Sigmoid colon (tissue), 7 donors: ENCODE data around the gene NPHP1. TPM values are rescaled to one million over a fixed set of nuclear protein-coding genes. Genes with fewer than 3 reads are reported as not detected.

Experiments used
- DNase-seq: peaks from one replicate; pipeline ENCODE4 v3.0.0-alpha.2; 2019
- H3K27ac ChIP-seq, 4 donors: fragments of 200-600 bp; sonication (generic); one replicate each; pipeline ENCODE4 v1.5.1; 2016 to 2019; ENCODE audit warnings: mild to moderate bottlenecking in 1 of 4
- H3K27me3 ChIP-seq, 3 donors: fragments of 200-600 bp; sonication (generic); one replicate each; pipeline ENCODE4 v1.5.1; 2019; ENCODE audit warnings: mild to moderate bottlenecking in 1 of 3
- H3K36me3 ChIP-seq, 4 donors: fragments of 200-600 bp; sonication (generic); one replicate each; pipeline ENCODE4 v1.5.1; 2016 to 2019
- H3K4me1 ChIP-seq, 4 donors: fragments of 200-600 bp; sonication (generic); one replicate each; pipeline ENCODE4 v1.5.1; 2017 to 2019
- H3K4me3 ChIP-seq, 4 donors: fragments of 200-600 bp; sonication (generic); one replicate each; pipeline ENCODE4 v1.5.1; 2017 to 2019; ENCODE audit warnings: mild to moderate bottlenecking in 2 of 4, moderate library complexity in 1 of 4
- H3K9me3 ChIP-seq, 4 donors: fragments of 200-600 bp in 3 of 4; sonication (generic) in 3 of 4; one replicate each; pipeline versions ENCODE4 v1.5.1 to v1.6.1; 2013 to 2019
- CTCF ChIP-seq, 4 experiments: fragments of 450-650 bp in 3 of 4; fragments of 200-600 bp in 1 of 4; IDR thresholded peaks; one replicate each; pipeline ENCODE4 v1.5.1; 2016 to 2019; ENCODE audit warnings: antibody characterized with exemption in 4 of 4, mild to moderate bottlenecking in 3 of 4, moderate library complexity in 2 of 4
- EP300 ChIP-seq, 4 donors: sonication (generic); formaldehyde crosslinking; IDR thresholded peaks; one replicate each; pipeline ENCODE4 v1.6.1; 2017; ENCODE audit warnings: antibody characterized with exemption in 4 of 4
- POLR2A ChIP-seq, 2 donors: fragments of 450-650 bp; IDR thresholded peaks; one replicate each; pipeline ENCODE4 v1.6.1; 2016; ENCODE audit warnings: antibody characterized with exemption in 2 of 2, mild to moderate bottlenecking in 2 of 2, moderate library complexity in 2 of 2
- POLR2AphosphoS5 ChIP-seq, 4 donors: sonication (generic); formaldehyde crosslinking; IDR thresholded peaks; one replicate each; pipeline ENCODE4 v1.6.1; 2017; ENCODE audit warnings: antibody characterized with exemption in 4 of 4
- WGBS, 2 donors: extraction: QIAGEN DNeasy Blood & Tissue Kit; methylation state at CpG; one replicate each; pipeline ENCODE4 v1.1.7; 2013; 5-methylcytosine and 5-hydroxymethylcytosine counted together
- intact Hi-C: fragments of 100-400 bp; cut with DNase I; formaldehyde crosslinking; loops from one replicate; pipeline ENCODE4 v1.15.1; 2023
- polyA plus RNA-seq, 3 donors: library from polyadenylated mRNA; stranded (reverse); fragments of 200-250 nt; gene quantifications; one replicate each; pipeline ENCODE4 v1.2.3, GENCODE V29; 2013
- total RNA-seq, 4 donors: library from RNA; depleted of rRNA; stranded (reverse); fragments of >200 nt; gene quantifications; one replicate each; pipeline ENCODE4 v1.1.0, GENCODE V29; 2016
- donor health status: healthy with polysubstance abuse.
- donor health status: Bipolar disorder and iron deficiency.
- donor health status: healthy.

Gene NPHP1
- total and polyA plus RNA-seq, 7 donors = 0.60 to 12.5 (median 6.1) TPM

- Histone ChIP-seq H3K27ac (no peak overlapping the region), H3K4me1 (no peaks in the 10 kb centered on the region), H3K27me3 (peaks cover 0 to 12% (median 0%) of the 10 kb centered on the region in 3 donors), H3K9me3 (no peaks in the 10 kb centered on the region), H3K4me3 (no peak overlapping the region), H3K36me3 (peaks cover 0 to 10% (median 2%) of the 10 kb centered on the region in 4 donors)
- intact Hi-C loops = no loop called here
- no peak for DNase-seq
- WGBS, 2 donors = 88 to 89% methylated on average over 6 of the region's 6 CpGs
- TF ChIP-seq CTCF (IDR thresholded peaks at IDR 0.05) (no peak), POLR2AphosphoS5 (IDR thresholded peaks at IDR 0.05) (no peak), EP300 (IDR thresholded peaks at IDR 0.05) (no peak), POLR2A (IDR thresholded peaks at IDR 0.05) (no peak)
Measured at GRCh38 chr2:110124939-110125691, 79.7 kb downstream of the NPHP1 start.

- TF ChIP-seq POLR2A (IDR thresholded peaks at IDR 0.05) (no peak), CTCF (IDR thresholded peaks at IDR 0.05) (no peak), POLR2AphosphoS5 (IDR thresholded peaks at IDR 0.05) (no peak), EP300 (IDR thresholded peaks at IDR 0.05) (no peak)
- peaks cover 0 to 19% (median 0%) of the 10 kb centered on the region in 3 donors for H3K27me3 ChIP-seq
- no peaks in the 10 kb centered on the region for H3K9me3 ChIP-seq
- H3K27ac ChIP-seq = no peak overlapping the region
- no peak for DNase-seq
- H3K36me3 ChIP-seq = peaks cover 0 to 10% (median 2%) of the 10 kb centered on the region in 4 donors
- intact Hi-C loops = no loop called here
- no peak overlapping the region for H3K4me3 ChIP-seq
- whole genome bisulfite sequencing, 2 donors = 84 to 90% methylated on average over 4 of the region's 4 CpGs
- no peaks in the 10 kb centered on the region for H3K4me1 ChIP-seq
Measured at GRCh38 chr2:110124038-110124825, 80.6 kb downstream of the NPHP1 start.

- H3K36me3 ChIP-seq = peaks cover 0 to 10% (median 2%) of the 10 kb centered on the region in 4 donors
- peaks cover 7 to 40% (median 8%) of the 10 kb centered on the region in 3 donors for H3K27me3 ChIP-seq
- no peak for TF ChIP-seq POLR2A (IDR thresholded peaks at IDR 0.05)
- TF ChIP-seq EP300 (IDR thresholded peaks at IDR 0.05) = no peak
- no peak for TF ChIP-seq POLR2AphosphoS5 (IDR thresholded peaks at IDR 0.05)
- no peak for TF ChIP-seq CTCF (IDR thresholded peaks at IDR 0.05)
- H3K9me3 ChIP-seq = no peaks in the 10 kb centered on the region
- H3K27ac ChIP-seq = no peak overlapping the region
- no peak overlapping the region for H3K4me3 ChIP-seq
- DNase-seq = no peak
- intact Hi-C loops = no loop called here
- H3K4me1 ChIP-seq = peaks cover 0 to under 1% (median 0%) of the 10 kb centered on the region in 4 donors
- 94 to 96% methylated on average over 3 of the region's 3 CpGs for WGBS, 2 donors
Measured at GRCh38 chr2:110121592-110121991, 83.2 kb downstream of the NPHP1 start.

- H3K36me3 ChIP-seq = peaks cover 0 to 10% (median 2%) of the 10 kb centered on the region in 4 donors
- peaks cover 13 to 46% (median 14%) of the 10 kb centered on the region in 3 donors for H3K27me3 ChIP-seq
- TF ChIP-seq POLR2AphosphoS5 (IDR thresholded peaks at IDR 0.05) (no peak), POLR2A (IDR thresholded peaks at IDR 0.05) (no peak), EP300 (IDR thresholded peaks at IDR 0.05) (no peak), CTCF (IDR thresholded peaks at IDR 0.05) (no peak)
- 81 to 89% methylated on average over 2 of the region's 2 CpGs for WGBS, 2 donors
- H3K4me1 ChIP-seq = peaks cover 0 to 6% (median 3%) of the 10 kb centered on the region in 4 donors
- no peaks in the 10 kb centered on the region for H3K9me3 ChIP-seq
- H3K27ac ChIP-seq = no peak overlapping the region
- no peak for DNase-seq
- intact Hi-C loops = no loop called here
- H3K4me3 ChIP-seq = no peak overlapping the region
Measured at GRCh38 chr2:110121052-110121334, 83.8 kb downstream of the NPHP1 start.
